Gastrocnemius medialis (tissue), 4 donors: ENCODE results near the gene LPAR1. TPM values are rescaled to one million over a fixed set of nuclear protein-coding genes. Genes with fewer than 3 reads are reported as not detected.

ENCODE experiments used
- ATAC-seq, 2 donors: fragments of 150-250 bp; one replicate each; pipeline ENCODE4 v1.9.1; 2016
- DNase-seq, 2 donors: peaks; one replicate each; pipeline ENCODE4 v3.0.0-alpha.2; 2019
- H3K27ac ChIP-seq, 4 donors: fragments of 200-600 bp; sonication (generic); 1 replicate in 1 of 4; 2 replicates in 3 of 4; pipeline ENCODE4 v1.5.1; 2016 to 2018; ENCODE audit warnings: mild to moderate bottlenecking in 2 of 4, moderate library complexity in 1 of 4
- H3K27me3 ChIP-seq, 3 donors: fragments of 200-600 bp; sonication (generic) in 2 of 3; 1 replicate in 1 of 3; 2 replicates in 2 of 3; pipeline versions ENCODE4 v1.5.1 to v1.6.0; 2016 to 2019; ENCODE audit warnings: mild to moderate bottlenecking in 1 of 3, moderate library complexity in 1 of 3
- H3K36me3 ChIP-seq, 2 donors: fragments of 200-600 bp; sonication (generic) in 1 of 2; one replicate each; pipeline ENCODE4 v1.5.1; 2017 to 2018
- H3K4me1 ChIP-seq, 2 donors: fragments of 200-600 bp; sonication (generic) in 1 of 2; one replicate each; pipeline ENCODE4 v1.5.1; 2016 to 2017; ENCODE audit warnings: mild to moderate bottlenecking in 2 of 2
- H3K4me3 ChIP-seq, 4 donors: fragments of 200-600 bp; sonication (generic) in 3 of 4; 1 replicate in 1 of 4; 2 replicates in 3 of 4; pipeline ENCODE4 v1.5.1; 2016 to 2019; ENCODE audit warnings: mild to moderate bottlenecking in 2 of 4
- H3K9me3 ChIP-seq, 3 donors: fragments of 200-600 bp; sonication (generic) in 2 of 3; 1 replicate in 1 of 3; 2 replicates in 2 of 3; pipeline ENCODE4 v1.5.1; 2016 to 2019
- POLR2A ChIP-seq, 2 donors: fragments of 450-650 bp; IDR thresholded peaks; one replicate each; pipeline ENCODE4 v1.6.1; 2017; ENCODE audit warnings: antibody characterized with exemption in 2 of 2, mild to moderate bottlenecking in 2 of 2, moderate library complexity in 2 of 2
- in situ Hi-C, 4 donors: fragments of 200-750 bp; cut with MboI; loops; one replicate each; pipeline versions ENCODE4 v1.15.0 to v1.8.0; 2017; ENCODE audit warnings: low sequenced_read_pairs in 4 of 4
- intact Hi-C: fragments of 100-400 bp; cut with DNase I; formaldehyde crosslinking; loops from one replicate; pipeline ENCODE4 v1.15.1; 2023; ENCODE audit warnings: low total_unique reads
- total RNA-seq, 4 donors: library from RNA; depleted of rRNA; stranded (reverse); fragments of >200 nt; gene quantifications; one replicate each; pipeline versions ENCODE4 v1.1.0 to v1.2.3, GENCODE V29; 2016
- TF ChIP-seq, protein P1 (sequence below), 5 experiments: fragments of 450-650 bp in 3 of 5; fragments of 200-600 bp in 2 of 5; sonication (generic) in 2 of 5; IDR thresholded peaks in 4 of 5; conservative IDR thresholded peaks in 1 of 5; 1 replicate in 4 of 5; 2 replicates in 1 of 5; pipeline ENCODE4 v1.5.1; 2016 to 2019; ENCODE audit warnings: antibody characterized with exemption in 5 of 5, mild to moderate bottlenecking in 3 of 5, moderate library complexity in 3 of 5

The LPAR1 gene
- total RNA-seq, 4 donors from 2014 or later = 5.5 to 20.2 (median 13.2) TPM

GRCh38 chr9:110958847-110959246 lies 79.4 kb downstream of the LPAR1 start:
- TF ChIP-seq, protein P1, sequence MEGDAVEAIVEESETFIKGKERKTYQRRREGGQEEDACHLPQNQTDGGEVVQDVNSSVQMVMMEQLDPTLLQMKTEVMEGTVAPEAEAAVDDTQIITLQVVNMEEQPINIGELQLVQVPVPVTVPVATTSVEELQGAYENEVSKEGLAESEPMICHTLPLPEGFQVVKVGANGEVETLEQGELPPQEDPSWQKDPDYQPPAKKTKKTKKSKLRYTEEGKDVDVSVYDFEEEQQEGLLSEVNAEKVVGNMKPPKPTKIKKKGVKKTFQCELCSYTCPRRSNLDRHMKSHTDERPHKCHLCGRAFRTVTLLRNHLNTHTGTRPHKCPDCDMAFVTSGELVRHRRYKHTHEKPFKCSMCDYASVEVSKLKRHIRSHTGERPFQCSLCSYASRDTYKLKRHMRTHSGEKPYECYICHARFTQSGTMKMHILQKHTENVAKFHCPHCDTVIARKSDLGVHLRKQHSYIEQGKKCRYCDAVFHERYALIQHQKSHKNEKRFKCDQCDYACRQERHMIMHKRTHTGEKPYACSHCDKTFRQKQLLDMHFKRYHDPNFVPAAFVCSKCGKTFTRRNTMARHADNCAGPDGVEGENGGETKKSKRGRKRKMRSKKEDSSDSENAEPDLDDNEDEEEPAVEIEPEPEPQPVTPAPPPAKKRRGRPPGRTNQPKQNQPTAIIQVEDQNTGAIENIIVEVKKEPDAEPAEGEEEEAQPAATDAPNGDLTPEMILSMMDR (IDR thresholded peaks at IDR 0.05 in 4 of 5, conservative IDR thresholded peaks at IDR 0.05 in 1 of 5) = no peak
- no peak for TF ChIP-seq POLR2A (IDR thresholded peaks at IDR 0.05)
- in situ Hi-C loops = no loop called here

DNA sequence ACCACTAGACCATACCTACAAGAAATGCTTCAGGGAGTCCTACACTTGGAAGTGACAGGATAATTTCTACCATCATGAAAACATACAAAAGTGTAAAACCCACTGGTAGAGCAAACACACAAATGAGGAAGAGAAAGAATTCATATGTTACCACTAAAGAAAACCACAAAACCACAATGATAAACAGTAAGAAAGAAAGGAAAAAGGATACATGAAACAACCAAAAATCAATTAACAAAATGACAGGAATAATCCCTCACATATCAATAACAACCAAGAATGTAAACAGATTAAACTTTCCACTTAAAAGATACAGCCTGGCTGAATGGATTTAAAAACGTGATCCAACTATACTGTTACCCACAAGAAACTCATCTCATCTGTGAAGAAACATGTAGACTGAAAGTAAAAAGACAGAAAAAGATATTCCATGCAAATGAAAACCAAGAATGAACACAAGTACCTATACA lies 83.4 kb downstream of the LPAR1 start:
- no peak for TF ChIP-seq POLR2A (IDR thresholded peaks at IDR 0.05)
- TF ChIP-seq, protein P1 (IDR thresholded peaks at IDR 0.05 in 4 of 5, conservative IDR thresholded peaks at IDR 0.05 in 1 of 5) = no peak

More at GRCh38 chr9:110958847-110959246, 79.4 kb downstream of the LPAR1 start:
- Histone ChIP-seq H3K4me1 (no peaks in the 10 kb centered on the region), H3K4me3 (no peak overlapping the region), H3K36me3 (no peaks in the 10 kb centered on the region), H3K27ac (no peak overlapping the region), H3K27me3 (no peaks in the 10 kb centered on the region), H3K9me3 (no peaks in the 10 kb centered on the region)
- DNase-seq = no peak
- intact Hi-C loops = no loop called here
- ATAC-seq = no peak

DNA sequence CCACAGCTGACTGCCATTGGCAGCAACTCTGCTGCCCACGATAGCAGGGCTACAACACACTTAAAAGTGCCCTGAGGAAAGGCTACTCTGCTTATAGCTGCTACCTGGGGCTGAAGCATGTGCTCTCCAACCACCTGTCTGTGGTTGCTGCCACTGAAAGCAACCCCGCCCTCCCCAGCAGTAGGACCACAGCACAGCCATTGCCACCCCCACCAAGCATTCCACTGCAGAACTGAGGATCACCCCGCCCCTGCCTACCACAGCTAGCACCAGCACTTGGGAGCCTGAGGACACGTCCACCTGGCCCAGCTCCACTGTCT lies 85.8 kb downstream of the LPAR1 start:
- no peaks in the 10 kb centered on the region for H3K27me3 ChIP-seq
- H3K27ac ChIP-seq = no peak overlapping the region
- no peak for ATAC-seq
- no peaks in the 10 kb centered on the region for H3K36me3 ChIP-seq
- no peaks in the 10 kb centered on the region for H3K9me3 ChIP-seq
- no peak for DNase-seq
- no peak for TF ChIP-seq POLR2A (IDR thresholded peaks at IDR 0.05)
- TF ChIP-seq, protein P1 (IDR thresholded peaks at IDR 0.05 in 4 of 5, conservative IDR thresholded peaks at IDR 0.05 in 1 of 5) = no peak
- intact Hi-C loops (no loop called here), in situ Hi-C loops (no loop called here)
- H3K4me3 ChIP-seq = no peak overlapping the region
- H3K4me1 ChIP-seq = no peaks in the 10 kb centered on the region

More for the DNA sequence above, 83.4 kb downstream of the LPAR1 start:
- Histone ChIP-seq H3K36me3 (no peaks in the 10 kb centered on the region), H3K9me3 (no peaks in the 10 kb centered on the region), H3K4me3 (no peak overlapping the region), H3K4me1 (no peaks in the 10 kb centered on the region), H3K27ac (no peak overlapping the region), H3K27me3 (no peaks in the 10 kb centered on the region)
- ATAC-seq (no peak), DNase-seq (no peak)
- intact Hi-C loops = no loop called here
- in situ Hi-C loops = no loop called here

DNA sequence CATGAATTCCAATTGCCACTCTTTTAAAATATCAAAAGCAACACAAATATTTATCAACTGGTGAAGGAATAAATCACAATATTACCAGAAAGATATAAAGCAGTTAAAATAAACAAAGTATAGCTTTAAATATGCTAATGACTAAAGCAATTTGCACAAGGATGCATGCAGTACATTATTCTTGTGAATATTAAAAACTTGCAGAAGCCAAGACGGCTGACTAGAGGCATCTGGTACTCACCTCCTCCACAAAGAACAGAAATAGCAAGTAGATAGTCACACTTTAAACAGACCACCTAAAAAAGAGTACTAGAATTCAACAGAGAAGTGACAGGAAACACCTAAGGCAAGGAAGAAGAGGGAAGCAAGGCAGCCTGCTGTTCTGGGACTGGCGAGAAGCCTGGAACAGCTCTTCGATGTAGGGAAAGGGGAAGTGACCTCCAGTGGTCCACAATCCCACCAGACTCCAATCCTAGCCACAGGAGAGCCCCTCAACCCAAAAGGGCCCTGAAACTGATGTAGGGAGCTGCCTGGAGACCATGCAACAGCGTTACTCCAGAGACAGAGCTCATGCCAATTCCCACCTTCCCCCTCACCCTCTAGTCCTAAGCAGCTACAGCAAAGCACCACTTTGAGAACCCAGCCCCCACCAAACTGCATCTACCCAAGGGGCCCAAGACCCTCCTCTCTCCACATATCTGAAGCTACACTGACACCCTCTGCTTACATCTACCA lies 86.3 kb downstream of the LPAR1 start:
- no peaks in the 10 kb centered on the region for H3K4me1 ChIP-seq
- ATAC-seq (no peak), DNase-seq (no peak)
- intact Hi-C loops = no loop called here
- TF ChIP-seq, protein P1 (IDR thresholded peaks at IDR 0.05 in 4 of 5, conservative IDR thresholded peaks at IDR 0.05 in 1 of 5) = no peak
- no peak for TF ChIP-seq POLR2A (IDR thresholded peaks at IDR 0.05)
- in situ Hi-C loops = no loop called here
- no peaks in the 10 kb centered on the region for H3K27me3 ChIP-seq
- no peaks in the 10 kb centered on the region for H3K36me3 ChIP-seq
- H3K4me3 ChIP-seq = no peak overlapping the region
- H3K27ac ChIP-seq = no peak overlapping the region
- H3K9me3 ChIP-seq = no peaks in the 10 kb centered on the region
